ENCODE results near the gene RTP3. TPM values are rescaled to one million over a fixed set of nuclear protein-coding genes. Genes with fewer than 3 reads are reported as not detected.

Gene RTP3
- total RNA-seq, 2 experiments from 2014 or later, result 0.74 to 1.3 TPM

- intact Hi-C loops (cut with micrococcal nuclease; ENCODE audit: unreplicated experiment), result no loop called here
- no TSS peak for BruUV-seq (replicated peaks)
These were observed 8.8 kb downstream of the RTP3 start for GRCh38 chr3:46506526-46506925.

GRCh38 chr3:46508850-46509591, 11.2 kb downstream of the RTP3 start:
- Histone ChIP-seq H3K36me3 (ENCODE audit: insufficient read depth, low read length) (no peaks in the 10 kb centered on the region), H3K4me2 (ENCODE audit: low read length) (no peak overlapping the region), H2AFZ (ENCODE audit: low read length) (peak overlapping the region; percentile 40; the same call in 1 of the 2 replicates), H3K4me3 (ENCODE audit: low read depth, low read length, poor library complexity, severe bottlenecking) (no peak overlapping the region), H3K4me1 (ENCODE audit: insufficient read depth, low read length, poor library complexity, severe bottlenecking) (peaks cover 6% of the 10 kb centered on the region), H4K20me1 (ENCODE audit: insufficient read depth, low read length) (no peaks in the 10 kb centered on the region), H3K9me2 (ENCODE audit: insufficient read depth, low read length) (no peaks in the 10 kb centered on the region), H3K9me3 (ENCODE audit: low read length) (peaks cover 2% of the 10 kb centered on the region; the same call in 1 of the 2 replicates), H3K79me2 (ENCODE audit: insufficient read depth, low read depth, low read length) (no peaks in the 10 kb centered on the region), H3K27ac (ENCODE audit: low read depth, low read length, poor library complexity, severe bottlenecking) (no peak overlapping the region)
- DNase-seq (ENCODE audit: low spot score), result no peak
- ChIA-PET CTCF (ENCODE audit: unreplicated experiment) (no interaction called here), POLR2A (interaction anchor here (0.7 to 1.2 kb wide), 3 partner anchors 24 to 41 kb away, joined by 3 read pairs; no protein-coding TSS in a partner anchor)
- no TSS peak for BruUV-seq (replicated peaks)
- intact Hi-C loops (cut with micrococcal nuclease; ENCODE audit: unreplicated experiment), result no loop called here
- no peak for TF ChIP-seq CTCF (conservative IDR thresholded peaks at IDR 0.05; ENCODE audit: low read length)
- no peak for TF ChIP-seq EZH2phosphoT487 (IDR thresholded peaks at IDR 0.05; ENCODE audit: borderline replicate concordance, low read depth, low read length)

More at GRCh38 chr3:46506526-46506925, 8.8 kb downstream of the RTP3 start:
- H3K4me2 ChIP-seq (ENCODE audit: low read length), result no peak overlapping the region
- H3K4me3 ChIP-seq (ENCODE audit: low read depth, low read length, poor library complexity, severe bottlenecking), result no peak overlapping the region
- no peak for DNase-seq (ENCODE audit: low spot score)
- no peak overlapping the region for H3K27ac ChIP-seq (ENCODE audit: low read depth, low read length, poor library complexity, severe bottlenecking)
- H3K4me1 ChIP-seq (ENCODE audit: insufficient read depth, low read length, poor library complexity, severe bottlenecking), result peaks cover 24% of the 10 kb centered on the region
- H3K79me2 ChIP-seq (ENCODE audit: insufficient read depth, low read depth, low read length), result no peaks in the 10 kb centered on the region
- no peaks in the 10 kb centered on the region for H3K36me3 ChIP-seq (ENCODE audit: insufficient read depth, low read length)
- H3K9me3 ChIP-seq (ENCODE audit: low read length), result peaks cover 7% of the 10 kb centered on the region
- no peak overlapping the region for H2AFZ ChIP-seq (ENCODE audit: low read length)
- H3K9me2 ChIP-seq (ENCODE audit: insufficient read depth, low read length), result no peaks in the 10 kb centered on the region
- POLR2A ChIA-PET, result no interaction called here
- TF ChIP-seq EZH2phosphoT487 (IDR thresholded peaks at IDR 0.05; ENCODE audit: borderline replicate concordance, low read depth, low read length), result no peak
- no peak for TF ChIP-seq CTCF (conservative IDR thresholded peaks at IDR 0.05; ENCODE audit: low read length)
- CTCF ChIA-PET (ENCODE audit: unreplicated experiment), result interaction anchor here (0.5 kb wide), 1 partner anchor 1795 kb away, joined by 3 read pairs; no protein-coding TSS in a partner anchor
- no peaks in the 10 kb centered on the region for H4K20me1 ChIP-seq (ENCODE audit: insufficient read depth, low read length)

GRCh38 chr3:46509661-46510187, 11.9 kb downstream of the RTP3 start:
- no peak for TF ChIP-seq EZH2phosphoT487 (IDR thresholded peaks at IDR 0.05; ENCODE audit: borderline replicate concordance, low read depth, low read length)
- TF ChIP-seq CTCF (conservative IDR thresholded peaks at IDR 0.05; ENCODE audit: low read length), result no peak
- H3K9me2 ChIP-seq (ENCODE audit: insufficient read depth, low read length), result no peaks in the 10 kb centered on the region
- no peak for DNase-seq (ENCODE audit: low spot score)
- H3K9me3 ChIP-seq (ENCODE audit: low read length), result no peaks in the 10 kb centered on the region
- no peaks in the 10 kb centered on the region for H4K20me1 ChIP-seq (ENCODE audit: insufficient read depth, low read length)
- no peaks in the 10 kb centered on the region for H3K36me3 ChIP-seq (ENCODE audit: insufficient read depth, low read length)
- H3K4me1 ChIP-seq (ENCODE audit: insufficient read depth, low read length, poor library complexity, severe bottlenecking), result peaks cover 6% of the 10 kb centered on the region
- H3K4me2 ChIP-seq (ENCODE audit: low read length), result no peak overlapping the region
- intact Hi-C loops (cut with micrococcal nuclease; ENCODE audit: unreplicated experiment), result no loop called here
- no peaks in the 10 kb centered on the region for H3K79me2 ChIP-seq (ENCODE audit: insufficient read depth, low read depth, low read length)
- H2AFZ ChIP-seq (ENCODE audit: low read length), result peak overlapping the region; percentile 40
- H3K4me3 ChIP-seq (ENCODE audit: low read depth, low read length, poor library complexity, severe bottlenecking), result no peak overlapping the region
- H3K27ac ChIP-seq (ENCODE audit: low read depth, low read length, poor library complexity, severe bottlenecking), result no peak overlapping the region
- ChIA-PET POLR2A (interaction anchor here (0.6 to 1.2 kb wide), 4 partner anchors 17 to 287 kb away, joined by 3 read pairs; no protein-coding TSS in a partner anchor), CTCF (ENCODE audit: unreplicated experiment) (no interaction called here)
- no TSS peak for BruUV-seq (replicated peaks)

Data from OCI-LY7 (cell line).